H9 (cell line): ENCODE results near the gene DNAJC24. TPM values are rescaled to one million over a fixed set of nuclear protein-coding genes. Genes with fewer than 3 reads are reported as not detected.

ENCODE experiments used
- DNase-seq: peaks from one replicate; pipeline ENCODE4 v3.0.0-alpha.2; 2017
- H2AFZ ChIP-seq: one replicate; pipeline ENCODE4 v1.6.1; 2013; ENCODE audit warnings: mild to moderate bottlenecking, low read length, control low read depth, moderate library complexity
- H2AK5ac ChIP-seq: 2 replicates; pipeline ENCODE4 v1.6.1; 2013; ENCODE audit warnings: low read length, control low read depth, mixed read lengths; ENCODE audit not compliant: insufficient read length
- H2BK120ac ChIP-seq: one replicate; pipeline ENCODE4 v1.6.1; 2013; ENCODE audit warnings: low read depth, mild to moderate bottlenecking, low read length, control low read depth, inconsistent platforms; ENCODE audit not compliant: poor library complexity, severe bottlenecking
- H2BK12ac ChIP-seq: 2 replicates; pipeline ENCODE4 v1.6.1; 2013; ENCODE audit warnings: low read length, control low read depth, mixed read lengths, low read depth; ENCODE audit not compliant: insufficient read length
- H2BK15ac ChIP-seq: 2 replicates; pipeline ENCODE4 v1.6.1; 2013; ENCODE audit warnings: low read depth, low read length, control low read depth
- H2BK20ac ChIP-seq: one replicate; pipeline ENCODE4 v1.6.1; 2013; ENCODE audit warnings: low read depth, mild to moderate bottlenecking, low read length, control low read depth, inconsistent platforms; ENCODE audit not compliant: poor library complexity, severe bottlenecking
- H2BK5ac ChIP-seq: 2 replicates; pipeline ENCODE4 v1.6.1; 2013; ENCODE audit warnings: low read length, control low read depth, mixed read lengths; ENCODE audit not compliant: insufficient read length
- H3K14ac ChIP-seq: 2 replicates; pipeline ENCODE4 v1.6.1; 2013; ENCODE audit warnings: low read length, control low read depth; ENCODE audit not compliant: insufficient read depth
- H3K18ac ChIP-seq: 2 replicates; pipeline ENCODE4 v1.6.1; 2013; ENCODE audit warnings: low read depth, mild to moderate bottlenecking, mixed read lengths, low read length, control low read depth; ENCODE audit not compliant: insufficient read length
- H3K23ac ChIP-seq: 2 replicates; pipeline ENCODE4 v1.6.1; 2013; ENCODE audit warnings: low read length, control low read depth, mixed read lengths, low read depth; ENCODE audit not compliant: insufficient read length
- H3K23me2 ChIP-seq: 2 replicates; pipeline ENCODE4 v1.6.1; 2013; ENCODE audit warnings: low read depth, mild to moderate bottlenecking, mixed read lengths, low read length, control low read depth; ENCODE audit not compliant: insufficient read length, poor library complexity, severe bottlenecking
- H3K27ac ChIP-seq: 2 replicates; pipeline ENCODE4 v1.5.1; 2013; ENCODE audit warnings: low read length, control low read depth, mixed read lengths, low read depth; ENCODE audit not compliant: insufficient read length
- H3K27me3 ChIP-seq: 2 replicates; pipeline ENCODE4 v1.6.1; 2013; ENCODE audit warnings: low read length, control low read depth, inconsistent platforms; ENCODE audit not compliant: insufficient read depth
- H3K4ac ChIP-seq: 2 replicates; pipeline ENCODE4 v1.6.1; 2013; ENCODE audit warnings: low read depth, mild to moderate bottlenecking, control low read depth, inconsistent platforms, low read length, moderate library complexity
- H3K4me1 ChIP-seq: 2 replicates; pipeline ENCODE4 v1.6.1; 2013; ENCODE audit warnings: low read length, control low read depth, inconsistent platforms; ENCODE audit not compliant: insufficient read depth
- H3K4me2 ChIP-seq: 2 replicates; pipeline ENCODE4 v1.6.1; 2013; ENCODE audit warnings: low read length, control low read depth, mixed read lengths; ENCODE audit not compliant: insufficient read length, insufficient read depth
- H3K56ac ChIP-seq: 2 replicates; pipeline ENCODE4 v1.6.1; 2013; ENCODE audit warnings: low read depth, mild to moderate bottlenecking, mixed read lengths, low read length, control low read depth; ENCODE audit not compliant: insufficient read length
- H3K79me1 ChIP-seq: 2 replicates; pipeline ENCODE4 v1.6.1; 2013; ENCODE audit warnings: low read depth, mild to moderate bottlenecking, moderate library complexity, low read length, control low read depth, inconsistent platforms; ENCODE audit not compliant: insufficient read depth, poor library complexity, severe bottlenecking
- H3K79me2 ChIP-seq: 2 replicates; pipeline ENCODE4 v1.6.1; 2013; ENCODE audit warnings: low read length, control low read depth, inconsistent platforms; ENCODE audit not compliant: insufficient read depth
- H3K9ac ChIP-seq: 2 replicates; pipeline ENCODE4 v1.6.1; 2013; ENCODE audit warnings: low read length, control low read depth, mixed read lengths; ENCODE audit not compliant: insufficient read length; ENCODE audit errors: extremely low read depth
- H3K9me3 ChIP-seq: one replicate; pipeline ENCODE4 v1.6.1; 2013; ENCODE audit warnings: low read depth, low read length, inconsistent platforms; ENCODE audit not compliant: control insufficient read depth
- H3T11ph ChIP-seq: one replicate; pipeline ENCODE4 v1.6.1; 2013; ENCODE audit warnings: mild to moderate bottlenecking, low read length, control low read depth, inconsistent platforms
- H4K20me1 ChIP-seq: one replicate; pipeline ENCODE4 v1.6.1; 2013; ENCODE audit not compliant: control insufficient read depth, insufficient read length, insufficient read depth
- H4K5ac ChIP-seq: 2 replicates; pipeline ENCODE4 v1.6.1; 2013; ENCODE audit warnings: low read depth, mild to moderate bottlenecking, mixed read lengths, low read length, control low read depth; ENCODE audit not compliant: insufficient read length
- H4K8ac ChIP-seq: replicated peaks from 2 replicates; pipeline ENCODE4 v1.6.1; 2013; ENCODE audit warnings: low read length, control low read depth, mixed read lengths, low read depth; ENCODE audit not compliant: insufficient read length
- H4K91ac ChIP-seq: 2 replicates; pipeline ENCODE4 v1.6.1; 2013; ENCODE audit warnings: low read depth, mild to moderate bottlenecking, moderate library complexity, mixed read lengths, low read length, control low read depth; ENCODE audit not compliant: insufficient read length
- H3K27ac Mint-ChIP-seq, 3 experiments: 2 replicates in 2 of 3; 3 replicates in 1 of 3; pipeline ENCODE4 v1.8.0; 2020 to 2021; ENCODE audit warnings: mixed read lengths in 3 of 3, mild to moderate bottlenecking in 1 of 3, moderate library complexity in 1 of 3
- H3K27me3 Mint-ChIP-seq: 2 replicates; pipeline ENCODE4 v1.8.0; 2021; ENCODE audit warnings: low read depth, mild to moderate bottlenecking, moderate library complexity, mixed read lengths
- H3K36me3 Mint-ChIP-seq, 3 experiments: 2 replicates in 2 of 3; 3 replicates in 1 of 3; pipeline ENCODE4 v1.8.0; 2020 to 2021; ENCODE audit warnings: low read depth in 3 of 3, mixed read lengths in 3 of 3; ENCODE audit not compliant: insufficient read depth in 1 of 3
- H3K4me1 Mint-ChIP-seq, 2 experiments: 2 replicates each; pipeline ENCODE4 v1.8.0; 2020; ENCODE audit warnings: mixed read lengths in 2 of 2
- H3K4me3 Mint-ChIP-seq, 2 experiments: 2 replicates in 1 of 2; 3 replicates in 1 of 2; pipeline ENCODE4 v1.8.0; 2020 to 2021; ENCODE audit warnings: mild to moderate bottlenecking in 2 of 2, mixed read lengths in 2 of 2, moderate library complexity in 1 of 2
- H3K9me3 Mint-ChIP-seq, 2 experiments: 2 replicates in 1 of 2; 3 replicates in 1 of 2; pipeline ENCODE4 v1.8.0; 2020; ENCODE audit warnings: mild to moderate bottlenecking in 2 of 2, mixed read lengths in 2 of 2, moderate library complexity in 1 of 2
- WGBS: extraction: QIAGEN DNeasy Blood & Tissue Kit; methylation state at CpG from one replicate; pipeline ENCODE4 v1.1.7; 2013; ENCODE audit warnings: missing lambda C conversion rate, low lambda C conversion rate, mixed read lengths; ENCODE audit not compliant: insufficient read length; ENCODE audit errors: extremely low coverage; 5-methylcytosine and 5-hydroxymethylcytosine counted together
- total RNA-seq: library from RNA; stranded (reverse); gene quantifications from 2 replicates; pipeline ENCODE4 v1.2.1, GENCODE V29; 2021
- TF ChIP-seq, protein P1 (sequence below): fragments of 200-600 bp; sonication (generic); conservative IDR thresholded peaks from 3 replicates; pipeline ENCODE4 v1.8.0; 2021; ENCODE audit warnings: antibody characterized with exemption, mild to moderate bottlenecking

DNAJC24 gene
- total RNA-seq, 1 experiment from 2014 or later: 16.7 TPM

GRCh38 chr11:31412946-31413345 is 43.3 kb downstream of the DNAJC24 start:
- no peak overlapping the region for H3K18ac ChIP-seq
- Mint-ChIP-seq H3K27me3 (no peaks in the 10 kb centered on the region), H3K4me3 (no peak overlapping the region), H3K27ac (no peak overlapping the region), H3K4me1 (peaks cover 22 to 33% of the 10 kb centered on the region in 2 experiments), H3K9me3 (peaks cover 9 to 12% of the 10 kb centered on the region in 2 experiments), H3K36me3 (peaks cover 15 to 17% (median 15%) of the 10 kb centered on the region in 3 experiments)
- no peaks in the 10 kb centered on the region for H3K9me3 ChIP-seq
- H2BK12ac ChIP-seq: no peak overlapping the region
- H4K5ac ChIP-seq: no peak overlapping the region
- DNase-seq: no peak
- H3K23me2 ChIP-seq: no peaks in the 10 kb centered on the region
- no peak overlapping the region for H3K56ac ChIP-seq
- no peak overlapping the region for H4K8ac ChIP-seq
- no peak overlapping the region for H3K4me2 ChIP-seq
- no peak overlapping the region for H3K23ac ChIP-seq
- H3K14ac ChIP-seq: no peak overlapping the region
- H2AK5ac ChIP-seq: no peak overlapping the region
- no peaks in the 10 kb centered on the region for H3K79me2 ChIP-seq
- no peak overlapping the region for H3K4ac ChIP-seq
- no CpG with 5 or more reads among the region's 2 CpGs for WGBS
- no peak overlapping the region for H4K91ac ChIP-seq
- TF ChIP-seq, protein P1, sequence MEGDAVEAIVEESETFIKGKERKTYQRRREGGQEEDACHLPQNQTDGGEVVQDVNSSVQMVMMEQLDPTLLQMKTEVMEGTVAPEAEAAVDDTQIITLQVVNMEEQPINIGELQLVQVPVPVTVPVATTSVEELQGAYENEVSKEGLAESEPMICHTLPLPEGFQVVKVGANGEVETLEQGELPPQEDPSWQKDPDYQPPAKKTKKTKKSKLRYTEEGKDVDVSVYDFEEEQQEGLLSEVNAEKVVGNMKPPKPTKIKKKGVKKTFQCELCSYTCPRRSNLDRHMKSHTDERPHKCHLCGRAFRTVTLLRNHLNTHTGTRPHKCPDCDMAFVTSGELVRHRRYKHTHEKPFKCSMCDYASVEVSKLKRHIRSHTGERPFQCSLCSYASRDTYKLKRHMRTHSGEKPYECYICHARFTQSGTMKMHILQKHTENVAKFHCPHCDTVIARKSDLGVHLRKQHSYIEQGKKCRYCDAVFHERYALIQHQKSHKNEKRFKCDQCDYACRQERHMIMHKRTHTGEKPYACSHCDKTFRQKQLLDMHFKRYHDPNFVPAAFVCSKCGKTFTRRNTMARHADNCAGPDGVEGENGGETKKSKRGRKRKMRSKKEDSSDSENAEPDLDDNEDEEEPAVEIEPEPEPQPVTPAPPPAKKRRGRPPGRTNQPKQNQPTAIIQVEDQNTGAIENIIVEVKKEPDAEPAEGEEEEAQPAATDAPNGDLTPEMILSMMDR: no peak
- no peak overlapping the region for H3K27ac ChIP-seq
- H4K20me1 ChIP-seq: no peaks in the 10 kb centered on the region
- no peaks in the 10 kb centered on the region for H3K79me1 ChIP-seq
- H3K4me1 ChIP-seq: no peaks in the 10 kb centered on the region; the same call in none of the 2 replicates
- no peak overlapping the region for H2BK5ac ChIP-seq
- no peak overlapping the region for H2BK120ac ChIP-seq
- no peaks in the 10 kb centered on the region for H3K27me3 ChIP-seq
- no peak overlapping the region for H2BK15ac ChIP-seq
- H3T11ph ChIP-seq: no peak overlapping the region
- H3K9ac ChIP-seq: no peak overlapping the region
- H2AFZ ChIP-seq: no peak overlapping the region
- H2BK20ac ChIP-seq: no peak overlapping the region
